NCI-H510A (cell line): Measurements from ENCODE around the gene FIBP.
"Not testable (repeated sequence)": the region's sequence is repeated elsewhere in the genome, so short reads cannot be mapped to it uniquely, and the experiment has no call there.

Source experiments
- DNase-seq: peaks from one replicate; lab custom pipeline; 2025; lab: John Stamatoyannopoulos, UW

FIBP gene

GRCh38 chr11:65859095-65859811 lies 29.0 kb downstream of the FIBP start:
- DNase-seq, result peak; percentile 99

GRCh38 chr11:65858681-65859087 lies 29.6 kb downstream of the FIBP start:
- DNase-seq, result no peak

- peak; percentile 96 for DNase-seq
Observed at GRCh38 chr11:65857853-65858680, 30.2 kb downstream of the FIBP start, which contains the start of gene CFL1. Gene CFL1, minus strand, starts transcription at chr11:65858180. Its CDS starts 81 bp downstream, at chr11:65858099.

- no peak for DNase-seq
Observed at GRCh38 chr11:65857500-65857852, 30.8 kb downstream of the FIBP start.

GRCh38 chr11:65856689-65857499 lies 31.4 kb downstream of the FIBP start:
- DNase-seq, result peak; percentile 65

- no peak for DNase-seq
Observed at GRCh38 chr11:65855927-65856363, 32.3 kb downstream of the FIBP start.

GRCh38 chr11:65854852-65855837 lies 33.1 kb downstream of the FIBP start:
- DNase-seq, result no peak

GRCh38 chr11:65854161-65854592 lies 34.1 kb downstream of the FIBP start:
- DNase-seq, result no peak

GRCh38 chr11:65853246-65853979 lies 34.9 kb downstream of the FIBP start:
- no peak for DNase-seq

GRCh38 chr11:65852508-65853245 lies 35.6 kb downstream of the FIBP start:
- no peak for DNase-seq

- DNase-seq, result no peak
Observed at GRCh38 chr11:65851811-65852507, 36.3 kb downstream of the FIBP start.

GRCh38 chr11:65851083-65851579 lies 37.1 kb downstream of the FIBP start:
- DNase-seq, result no peak

GRCh38 chr11:65850217-65851082 lies 37.8 kb downstream of the FIBP start:
- DNase-seq, result no peak

- DNase-seq, result no peak
Observed at GRCh38 chr11:65849771-65850216, 38.5 kb downstream of the FIBP start.

GRCh38 chr11:65849366-65849765 lies 38.9 kb downstream of the FIBP start:
- DNase-seq, result no peak

GRCh38 chr11:65848693-65849092 lies 39.6 kb downstream of the FIBP start:
- not testable (repeated sequence) for DNase-seq

- no peak for DNase-seq
Observed at GRCh38 chr11:65847746-65848145, 40.5 kb downstream of the FIBP start.
